HCT116 (cell line): Measurements from ENCODE around the gene HOXD8. TPM values are rescaled to one million over a fixed set of nuclear protein-coding genes. Genes with fewer than 3 reads are reported as not detected.

Source experiments
- ATAC-seq: fragments of 200-7000 bp; cut with Tn5 transposase; 2 replicates; pipeline ENCODE4 v1.9.1; 2020; ENCODE audit warnings: mild to moderate bottlenecking, moderate library complexity
- BruUV-seq: library from RNA; stranded (reverse); fragments of 400-500 nt; replicated peaks from 2 replicates; lab custom pipeline; 2021; lab: Mats Ljungman, UMichigan
- CTCF ChIA-PET: fragments of 300-600 bp; sonication (Branson Sonifier 250); formaldehyde crosslinking; loops from one replicate; lab custom pipeline; 2021; ENCODE audit warnings: antibody characterized with exemption; lab: Charles Lee
- POLR2A ChIA-PET: fragments of 300-600, 350-600 bp; sonication (Branson Sonifier 250); formaldehyde crosslinking; loops from one replicate; lab custom pipeline; 2021; ENCODE audit warnings: antibody characterized with exemption; lab: Charles Lee
- RAD21 ChIA-PET, 2 experiments: fragments of 300-600 bp; sonication (Branson Sonifier 250); formaldehyde crosslinking; loops; one replicate each; lab custom pipeline; 2023; ENCODE audit warnings: low total read pairs in 2 of 2; ENCODE audit not compliant: uncharacterized antibody in 2 of 2, unreplicated experiment in 2 of 2, low non-redundant PET in 1 of 2; lab: Charles Lee
- DNase-seq: peaks from one replicate; pipeline ENCODE4 v3.0.0-alpha.2; 2010; ENCODE audit warnings: low read depth, low spot score
- H2AFZ ChIP-seq: fragments of 200-600 bp; shearing (Covaris generic), sonication (generic); 2 replicates; pipeline ENCODE4 v1.6.1; 2017; ENCODE audit warnings: low read depth, mixed run types, mixed read lengths, antibody characterized with exemption, low read length; ENCODE audit not compliant: poor library complexity, severe bottlenecking
- H3K27ac ChIP-seq: 2 replicates; pipeline ENCODE4 v1.5.1; 2012; ENCODE audit warnings: low read depth, low read length
- H3K27me3 ChIP-seq: fragments of 200-600 bp; sonication (generic); 2 replicates; pipeline ENCODE4 v1.6.1; 2016; ENCODE audit warnings: mixed run types, low read length, mixed read lengths; ENCODE audit not compliant: insufficient read depth
- H3K36me3 ChIP-seq, 2 experiments: fragments of 200-500 bp in 1 of 2; fragments of 200-600 bp in 1 of 2; sonication (Bioruptor generic) in 1 of 2; sonication (generic) in 1 of 2; 2 replicates each; pipeline versions ENCODE4 v1.5.1 to v1.6.1; 2014 to 2016; ENCODE audit warnings: low read length in 2 of 2, inconsistent platforms in 1 of 2, mixed read lengths in 1 of 2, mixed run types in 1 of 2; ENCODE audit not compliant: insufficient read depth in 2 of 2, control insufficient read depth in 1 of 2
- H3K4me1 ChIP-seq, 2 experiments: fragments of 200-600 bp in 1 of 2; sonication (generic) in 1 of 2; 2 replicates each; pipeline versions ENCODE4 v1.5.1 to v1.6.1; 2012 to 2017; ENCODE audit warnings: low read length in 2 of 2, inconsistent platforms in 1 of 2, mild to moderate bottlenecking in 1 of 2, mixed read lengths in 1 of 2, mixed run types in 1 of 2, moderate library complexity in 1 of 2; ENCODE audit not compliant: insufficient read depth in 2 of 2, control insufficient read depth in 1 of 2
- H3K4me2 ChIP-seq: fragments of 200-600 bp; sonication (generic); 2 replicates; pipeline ENCODE4 v1.6.1; 2017; ENCODE audit warnings: mixed run types, low read length, mixed read lengths
- H3K4me3 ChIP-seq, 2 experiments: fragments of 200-600 bp in 1 of 2; sonication (generic) in 1 of 2; replicated peaks in 1 of 2; 2 replicates each; pipeline ENCODE4 v1.5.1; 2011 to 2016; ENCODE audit warnings: low read length in 2 of 2, control low read depth in 1 of 2, low read depth in 1 of 2, mild to moderate bottlenecking in 1 of 2, mixed read lengths in 1 of 2, mixed run types in 1 of 2
- H3K79me2 ChIP-seq: fragments of 200-600 bp; sonication (generic); 2 replicates; pipeline ENCODE4 v1.6.1; 2017; ENCODE audit warnings: mild to moderate bottlenecking, mixed run types, low read length, moderate library complexity, mixed read lengths; ENCODE audit not compliant: insufficient read depth
- H3K9ac ChIP-seq: fragments of 200-600 bp; sonication (generic); 2 replicates; pipeline ENCODE4 v1.6.1; 2016; ENCODE audit warnings: low read length, mixed read lengths
- H3K9me2 ChIP-seq: fragments of 200-600 bp; sonication (generic), shearing (Covaris generic); 2 replicates; pipeline ENCODE4 v1.6.1; 2017; ENCODE audit warnings: mixed run types, mild to moderate bottlenecking, moderate library complexity; ENCODE audit not compliant: insufficient read depth
- H3K9me3 ChIP-seq, 2 experiments: fragments of 200-500 bp in 1 of 2; fragments of 200-600 bp in 1 of 2; sonication (Bioruptor generic) in 1 of 2; sonication (generic) in 1 of 2; 2 replicates each; pipeline ENCODE4 v1.6.1; 2014 to 2017; ENCODE audit warnings: low read length in 2 of 2, mixed read lengths in 2 of 2, inconsistent platforms in 1 of 2, low read depth in 1 of 2, mild to moderate bottlenecking in 1 of 2, mixed run types in 1 of 2, moderate library complexity in 1 of 2; ENCODE audit not compliant: control insufficient read depth in 1 of 2, insufficient read depth in 1 of 2
- H4K20me1 ChIP-seq: fragments of 200-600 bp; sonication (generic), shearing (Covaris generic); 2 replicates; pipeline ENCODE4 v1.6.1; 2017; ENCODE audit warnings: mixed run types, mild to moderate bottlenecking, moderate library complexity; ENCODE audit not compliant: insufficient read depth
- CTCF ChIP-seq, 3 experiments: fragments of 200-600 bp in 1 of 3; sonication (generic) in 1 of 3; IDR thresholded peaks in 2 of 3; conservative IDR thresholded peaks in 1 of 3; 2 replicates each; pipeline ENCODE4 v1.5.1; 2012 to 2017; ENCODE audit warnings: low read depth in 2 of 3, low read length in 2 of 3, antibody characterized with exemption in 1 of 3, borderline replicate concordance in 1 of 3, control low read depth in 1 of 3, mild to moderate bottlenecking in 1 of 3, mixed read lengths in 1 of 3, mixed run types in 1 of 3, moderate library complexity in 1 of 3; ENCODE audit not compliant: insufficient read depth in 1 of 3
- EGR1 ChIP-seq: IDR thresholded peaks from 2 replicates; pipeline ENCODE4 v1.6.1; 2012; ENCODE audit warnings: low read depth
- ELF1 ChIP-seq: IDR thresholded peaks from 2 replicates; pipeline ENCODE4 v1.6.1; 2012; ENCODE audit warnings: low read depth, borderline replicate concordance
- EZH2 ChIP-seq: fragments of 200-600 bp; sonication (generic); IDR thresholded peaks from 2 replicates; pipeline ENCODE4 v1.6.1; 2017; ENCODE audit warnings: antibody characterized with exemption, mixed run types
- EZH2phosphoT487 ChIP-seq: fragments of 200-600 bp; IDR thresholded peaks from 2 replicates; pipeline ENCODE4 v1.6.1; 2018; ENCODE audit warnings: antibody characterized with exemption, borderline replicate concordance
- MAX ChIP-seq: IDR thresholded peaks from 2 replicates; pipeline ENCODE4 v1.6.1; 2012
- POLR2A ChIP-seq: IDR thresholded peaks from 2 replicates; pipeline ENCODE4 v1.7.0; 2011; ENCODE audit warnings: borderline replicate concordance; ENCODE audit not compliant: insufficient read depth, insufficient read length; ENCODE audit errors: extremely low read depth
- SIN3A ChIP-seq: IDR thresholded peaks from 2 replicates; pipeline ENCODE4 v1.6.1; 2012; ENCODE audit warnings: low read depth
- SP1 ChIP-seq: IDR thresholded peaks from 2 replicates; pipeline ENCODE4 v1.6.1; 2012; ENCODE audit warnings: low read depth
- SRF ChIP-seq: IDR thresholded peaks from 2 replicates; pipeline ENCODE4 v1.6.1; 2012; ENCODE audit warnings: low read depth
- ZBTB33 ChIP-seq: IDR thresholded peaks from 2 replicates; pipeline ENCODE4 v1.6.1; 2011; ENCODE audit warnings: mild to moderate bottlenecking, low read length, moderate library complexity; ENCODE audit not compliant: insufficient replicate concordance; ENCODE audit errors: extremely low read depth
- ZFX ChIP-seq: fragments of 450-650 bp; IDR thresholded peaks from 2 replicates; pipeline ENCODE4 v1.6.1; 2017
- intact Hi-C: fragments of 100-400 bp; cut with micrococcal nuclease; formaldehyde crosslinking; loops from 2 replicates; pipeline ENCODE4 v1.10.0; 2022
- total RNA-seq: library from RNA; stranded (reverse); gene quantifications from one replicate; pipeline ENCODE4 v1.2.1, GENCODE V29; 2021; ENCODE audit not compliant: unreplicated experiment
- TF ChIP-seq, protein P1 (sequence below): IDR thresholded peaks from 2 replicates; pipeline ENCODE4 v1.6.1; 2012; ENCODE audit warnings: low read depth

Gene HOXD8
- total RNA-seq, 1 experiment from 2014 or later: 6.0 TPM

DNA sequence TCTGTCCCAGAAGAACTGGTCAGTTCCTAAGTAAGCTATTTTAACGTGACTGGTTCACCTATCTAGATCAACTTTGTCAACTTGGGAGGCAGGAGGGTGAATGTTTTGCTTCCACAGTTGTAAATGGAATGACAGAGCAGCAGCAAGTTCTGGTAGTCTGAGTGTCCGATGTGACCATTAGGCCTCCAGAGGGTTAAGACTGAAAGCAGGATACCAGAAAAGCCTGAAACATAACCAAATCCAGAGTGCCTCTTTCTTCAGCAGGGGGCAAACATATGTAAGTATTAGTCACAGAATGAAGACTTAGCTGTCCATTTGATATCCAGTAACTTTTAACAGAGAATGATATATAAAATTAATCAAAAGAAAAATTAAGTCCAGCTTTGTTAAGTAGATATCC, 36.8 kb downstream of the HOXD8 start:
- Histone ChIP-seq H3K27me3 (no peaks in the 10 kb centered on the region), H3K27ac (no peak overlapping the region), H3K9ac (no peak overlapping the region), H4K20me1 (no peaks in the 10 kb centered on the region), H3K4me1 (no peaks in the 10 kb centered on the region), H3K4me3 (no peak overlapping the region), H3K9me2 (no peaks in the 10 kb centered on the region), H3K79me2 (no peaks in the 10 kb centered on the region), H2AFZ (no peak overlapping the region), H3K9me3 (no peaks in the 10 kb centered on the region), H3K36me3 (no peaks in the 10 kb centered on the region), H3K4me2 (no peak overlapping the region)
- TF ChIP-seq EGR1 (no peak), ELF1 (no peak), ZFX (no peak), SIN3A (no peak), SRF (no peak), POLR2A (no peak), CTCF (IDR thresholded peaks at IDR 0.05 in 2 of 3, conservative IDR thresholded peaks at IDR 0.05 in 1 of 3; ENCODE audit: borderline replicate concordance in 1 of 3, insufficient read depth in 1 of 3, low read depth in 2 of 3, low read length in 2 of 3) (no peak), EZH2 (no peak), SP1 (no peak), ZBTB33 (no peak), MAX (no peak), EZH2phosphoT487 (no peak)
- TF ChIP-seq, protein P1, sequence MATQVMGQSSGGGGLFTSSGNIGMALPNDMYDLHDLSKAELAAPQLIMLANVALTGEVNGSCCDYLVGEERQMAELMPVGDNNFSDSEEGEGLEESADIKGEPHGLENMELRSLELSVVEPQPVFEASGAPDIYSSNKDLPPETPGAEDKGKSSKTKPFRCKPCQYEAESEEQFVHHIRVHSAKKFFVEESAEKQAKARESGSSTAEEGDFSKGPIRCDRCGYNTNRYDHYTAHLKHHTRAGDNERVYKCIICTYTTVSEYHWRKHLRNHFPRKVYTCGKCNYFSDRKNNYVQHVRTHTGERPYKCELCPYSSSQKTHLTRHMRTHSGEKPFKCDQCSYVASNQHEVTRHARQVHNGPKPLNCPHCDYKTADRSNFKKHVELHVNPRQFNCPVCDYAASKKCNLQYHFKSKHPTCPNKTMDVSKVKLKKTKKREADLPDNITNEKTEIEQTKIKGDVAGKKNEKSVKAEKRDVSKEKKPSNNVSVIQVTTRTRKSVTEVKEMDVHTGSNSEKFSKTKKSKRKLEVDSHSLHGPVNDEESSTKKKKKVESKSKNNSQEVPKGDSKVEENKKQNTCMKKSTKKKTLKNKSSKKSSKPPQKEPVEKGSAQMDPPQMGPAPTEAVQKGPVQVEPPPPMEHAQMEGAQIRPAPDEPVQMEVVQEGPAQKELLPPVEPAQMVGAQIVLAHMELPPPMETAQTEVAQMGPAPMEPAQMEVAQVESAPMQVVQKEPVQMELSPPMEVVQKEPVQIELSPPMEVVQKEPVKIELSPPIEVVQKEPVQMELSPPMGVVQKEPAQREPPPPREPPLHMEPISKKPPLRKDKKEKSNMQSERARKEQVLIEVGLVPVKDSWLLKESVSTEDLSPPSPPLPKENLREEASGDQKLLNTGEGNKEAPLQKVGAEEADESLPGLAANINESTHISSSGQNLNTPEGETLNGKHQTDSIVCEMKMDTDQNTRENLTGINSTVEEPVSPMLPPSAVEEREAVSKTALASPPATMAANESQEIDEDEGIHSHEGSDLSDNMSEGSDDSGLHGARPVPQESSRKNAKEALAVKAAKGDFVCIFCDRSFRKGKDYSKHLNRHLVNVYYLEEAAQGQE: no peak
- intact Hi-C loops: no loop called here
- ChIA-PET POLR2A (no interaction called here), RAD21 (no interaction called here), CTCF (interaction anchor here (0.5 kb wide), 1 partner anchor 124 kb away, joined by 3 read pairs; no protein-coding TSS in a partner anchor)
- DNase-seq (no peak), ATAC-seq (no peak)
- no TSS peak for BruUV-seq
